ENCODE results near the gene MAP3K8. TPM values are rescaled to one million over a fixed set of nuclear protein-coding genes. Genes with fewer than 3 reads are reported as not detected.

MAP3K8 gene
- total RNA-seq, 6 experiments from 2014 or later, result 1.3 to 4.2 (median 1.8) TPM

DNA sequence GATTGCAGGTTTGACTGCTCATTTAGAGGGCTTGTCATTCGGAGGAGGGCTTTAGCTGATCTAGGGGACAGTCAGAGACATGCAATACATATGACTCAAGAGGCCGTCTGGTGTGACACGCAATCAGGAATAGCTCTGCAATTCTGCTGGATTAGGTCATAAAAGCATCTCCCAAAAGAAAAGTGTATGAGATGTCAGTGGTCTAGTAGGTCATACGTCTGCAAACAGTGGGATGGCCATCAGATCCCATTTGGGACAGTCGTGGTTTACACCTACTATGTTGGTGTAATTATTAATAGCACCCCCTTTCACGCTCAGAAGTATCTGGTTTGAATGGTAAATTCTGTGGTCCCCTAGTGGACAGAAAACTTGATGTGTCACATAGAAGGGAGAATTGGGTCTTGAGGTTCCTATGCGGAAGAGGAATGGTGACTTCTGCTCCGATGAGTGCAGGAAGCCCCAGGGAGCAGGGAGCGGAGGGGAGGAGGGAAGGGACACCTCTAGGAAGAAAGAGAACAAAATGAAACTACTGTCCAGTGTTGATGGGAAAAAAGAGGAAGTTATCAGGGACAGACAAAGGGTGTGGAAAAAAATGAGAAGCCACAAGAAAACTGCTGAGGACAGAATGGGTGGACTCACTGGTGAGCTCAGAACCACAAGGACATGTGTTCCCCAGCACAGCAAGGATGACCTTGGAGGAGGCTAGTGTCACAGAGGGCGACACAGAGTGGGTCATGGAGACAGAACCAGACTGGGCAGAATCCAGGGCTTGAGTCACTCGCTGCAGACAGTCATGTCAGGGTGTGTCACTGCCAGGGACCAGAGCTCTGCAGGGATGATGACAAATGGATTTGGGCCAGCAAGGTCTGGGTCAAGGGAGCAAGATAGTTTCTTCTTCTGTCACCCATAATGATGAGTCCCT is 59.9 kb downstream of the MAP3K8 start:
- Mint-ChIP-seq H3K27ac (peak overlapping the region; percentile 1; the same call in 1 of the 2 replicates), H3K4me1 (ENCODE audit: low read depth) (peaks cover 46% of the 10 kb centered on the region), H3K9me3 (peaks cover 9% of the 10 kb centered on the region), H3K4me3 (peak overlapping the region; percentile 15; the same call in 1 of the 2 replicates), H3K36me3 (ENCODE audit: low read depth) (peaks cover 6% of the 10 kb centered on the region), H3K27me3 (ENCODE audit: insufficient read depth) (peaks cover 10% of the 10 kb centered on the region)
- DNase-seq, result peak; percentile 73
- TF ChIP-seq, protein P1, sequence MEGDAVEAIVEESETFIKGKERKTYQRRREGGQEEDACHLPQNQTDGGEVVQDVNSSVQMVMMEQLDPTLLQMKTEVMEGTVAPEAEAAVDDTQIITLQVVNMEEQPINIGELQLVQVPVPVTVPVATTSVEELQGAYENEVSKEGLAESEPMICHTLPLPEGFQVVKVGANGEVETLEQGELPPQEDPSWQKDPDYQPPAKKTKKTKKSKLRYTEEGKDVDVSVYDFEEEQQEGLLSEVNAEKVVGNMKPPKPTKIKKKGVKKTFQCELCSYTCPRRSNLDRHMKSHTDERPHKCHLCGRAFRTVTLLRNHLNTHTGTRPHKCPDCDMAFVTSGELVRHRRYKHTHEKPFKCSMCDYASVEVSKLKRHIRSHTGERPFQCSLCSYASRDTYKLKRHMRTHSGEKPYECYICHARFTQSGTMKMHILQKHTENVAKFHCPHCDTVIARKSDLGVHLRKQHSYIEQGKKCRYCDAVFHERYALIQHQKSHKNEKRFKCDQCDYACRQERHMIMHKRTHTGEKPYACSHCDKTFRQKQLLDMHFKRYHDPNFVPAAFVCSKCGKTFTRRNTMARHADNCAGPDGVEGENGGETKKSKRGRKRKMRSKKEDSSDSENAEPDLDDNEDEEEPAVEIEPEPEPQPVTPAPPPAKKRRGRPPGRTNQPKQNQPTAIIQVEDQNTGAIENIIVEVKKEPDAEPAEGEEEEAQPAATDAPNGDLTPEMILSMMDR (IDR thresholded peaks at IDR 0.05), result peak; percentile 47

DNA sequence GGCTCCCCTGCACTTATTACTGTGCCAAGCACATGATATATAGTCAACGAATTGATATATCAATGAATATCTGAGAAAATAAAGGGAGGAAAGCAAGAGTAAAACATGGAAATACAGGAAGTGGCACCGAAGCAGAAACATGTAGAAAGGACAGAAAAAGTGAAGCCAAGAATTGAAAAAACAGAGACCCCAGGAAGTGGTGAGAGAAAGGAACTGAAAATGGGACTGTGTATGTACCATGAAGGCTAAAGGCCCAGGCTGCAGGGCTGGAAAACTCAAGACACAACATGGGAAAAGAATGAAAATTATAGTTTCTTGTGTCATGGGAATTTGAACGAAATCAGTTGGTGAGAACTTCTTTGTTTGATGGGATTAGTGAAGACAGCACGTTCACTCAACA is 60.6 kb downstream of the MAP3K8 start:
- TF ChIP-seq, protein P1 (IDR thresholded peaks at IDR 0.05), result no peak

DNA sequence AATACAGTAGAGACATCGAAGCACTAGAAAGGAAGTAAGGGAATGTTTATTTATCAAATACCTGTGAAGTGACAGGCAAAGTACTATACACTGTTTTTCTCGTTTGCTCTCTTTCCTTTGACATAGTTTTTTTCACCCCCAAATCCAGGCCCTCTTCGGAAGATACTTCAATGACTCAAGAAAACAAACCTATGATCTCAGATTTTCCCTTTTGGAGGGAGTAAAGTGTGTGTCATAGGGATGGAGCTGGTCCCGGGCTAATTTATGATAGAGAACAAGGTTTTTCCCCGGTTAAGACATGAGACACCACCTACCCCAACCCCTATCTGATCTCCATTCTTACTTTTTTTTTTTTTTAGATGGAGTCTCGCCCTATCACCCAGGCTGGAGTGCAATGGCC is 61.7 kb downstream of the MAP3K8 start:
- peak; percentile 6 for DNase-seq
- TF ChIP-seq, protein P1 (IDR thresholded peaks at IDR 0.05), result no peak
- Mint-ChIP-seq H3K4me3 (no peak overlapping the region), H3K4me1 (ENCODE audit: low read depth) (peaks cover 40% of the 10 kb centered on the region), H3K9me3 (peaks cover 9% of the 10 kb centered on the region), H3K27ac (no peak overlapping the region), H3K36me3 (ENCODE audit: low read depth) (peaks cover 6% of the 10 kb centered on the region), H3K27me3 (ENCODE audit: insufficient read depth) (peaks cover 16% of the 10 kb centered on the region)

More for the DNA sequence above, 60.6 kb downstream of the MAP3K8 start:
- H3K4me1 Mint-ChIP-seq (ENCODE audit: low read depth), result peaks cover 46% of the 10 kb centered on the region
- DNase-seq, result no peak
- H3K27ac Mint-ChIP-seq, result no peak overlapping the region
- no peak overlapping the region for H3K4me3 Mint-ChIP-seq
- H3K9me3 Mint-ChIP-seq, result peaks cover 9% of the 10 kb centered on the region
- H3K27me3 Mint-ChIP-seq (ENCODE audit: insufficient read depth), result peaks cover 12% of the 10 kb centered on the region
- H3K36me3 Mint-ChIP-seq (ENCODE audit: low read depth), result peaks cover 6% of the 10 kb centered on the region

DNA sequence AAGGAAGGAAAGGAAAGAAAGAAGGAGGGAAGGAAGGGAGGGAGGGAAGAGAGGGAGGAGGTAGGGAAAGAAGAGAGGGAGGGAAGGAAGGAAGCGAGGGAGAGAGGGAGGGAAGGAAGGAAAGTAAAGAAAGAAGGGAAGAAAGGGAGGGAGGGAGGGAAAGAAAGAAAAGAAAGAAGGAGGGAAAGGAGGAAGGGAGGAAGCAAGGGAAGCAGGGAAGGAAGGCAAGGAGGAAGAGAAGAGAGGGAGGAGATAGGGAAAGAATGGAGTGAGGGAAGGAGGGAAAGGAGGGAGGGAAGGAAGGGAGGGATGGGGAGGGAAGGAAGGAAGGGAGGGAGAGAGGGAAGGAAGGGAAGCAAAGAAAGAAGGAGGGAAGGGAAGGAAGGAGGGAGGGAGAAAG is 65.8 kb downstream of the MAP3K8 start:
- Mint-ChIP-seq H3K36me3 (ENCODE audit: low read depth) (no peaks in the 10 kb centered on the region), H3K27ac (no peak overlapping the region), H3K27me3 (ENCODE audit: insufficient read depth) (peaks cover 30% of the 10 kb centered on the region), H3K4me1 (ENCODE audit: low read depth) (peaks cover 14% of the 10 kb centered on the region), H3K4me3 (no peak overlapping the region), H3K9me3 (no peaks in the 10 kb centered on the region)
- DNase-seq, result no peak
- TF ChIP-seq, protein P1 (IDR thresholded peaks at IDR 0.05), result no peak

DNA sequence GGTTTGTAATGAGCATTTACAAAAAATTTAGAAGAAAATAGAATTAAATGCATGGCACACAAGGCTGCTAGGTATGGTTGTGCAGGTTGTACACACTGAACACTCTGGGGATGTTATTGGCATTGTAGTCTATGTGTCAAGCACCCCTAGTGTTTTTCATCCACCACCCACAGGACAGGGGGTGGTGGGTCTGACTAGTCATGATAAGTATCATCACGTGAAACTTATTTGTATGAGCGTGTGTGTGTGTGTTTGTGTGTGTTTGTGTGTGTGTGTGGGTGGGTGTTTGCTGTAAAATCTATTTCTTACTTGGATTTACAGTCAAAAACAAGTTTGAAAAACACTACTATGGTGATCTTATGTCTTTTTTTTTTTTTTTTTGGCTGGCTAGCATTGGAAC is 66.5 kb downstream of the MAP3K8 start:
- TF ChIP-seq, protein P1 (IDR thresholded peaks at IDR 0.05), result no peak
- Mint-ChIP-seq H3K4me3 (no peak overlapping the region), H3K36me3 (ENCODE audit: low read depth) (no peaks in the 10 kb centered on the region), H3K9me3 (no peaks in the 10 kb centered on the region), H3K27ac (no peak overlapping the region), H3K27me3 (ENCODE audit: insufficient read depth) (peaks cover 31% of the 10 kb centered on the region), H3K4me1 (ENCODE audit: low read depth) (peaks cover 11% of the 10 kb centered on the region)
- DNase-seq, result no peak

All from HFFc6 (cell line).